NCI-H187 (cell line): Measurements from ENCODE around the gene GNG5.
A peak's percentile ranks its signal among the peaks of the same experiment; 100 is the strongest.
"Not testable (repeated sequence)": the region's sequence is repeated elsewhere in the genome, so short reads cannot be mapped to it uniquely, and the experiment has no call there.

Experiments used
- DNase-seq, 2 experiments: peaks; one replicate each; lab custom pipeline; 2025; lab: John Stamatoyannopoulos, UW

GNG5 gene

DNA sequence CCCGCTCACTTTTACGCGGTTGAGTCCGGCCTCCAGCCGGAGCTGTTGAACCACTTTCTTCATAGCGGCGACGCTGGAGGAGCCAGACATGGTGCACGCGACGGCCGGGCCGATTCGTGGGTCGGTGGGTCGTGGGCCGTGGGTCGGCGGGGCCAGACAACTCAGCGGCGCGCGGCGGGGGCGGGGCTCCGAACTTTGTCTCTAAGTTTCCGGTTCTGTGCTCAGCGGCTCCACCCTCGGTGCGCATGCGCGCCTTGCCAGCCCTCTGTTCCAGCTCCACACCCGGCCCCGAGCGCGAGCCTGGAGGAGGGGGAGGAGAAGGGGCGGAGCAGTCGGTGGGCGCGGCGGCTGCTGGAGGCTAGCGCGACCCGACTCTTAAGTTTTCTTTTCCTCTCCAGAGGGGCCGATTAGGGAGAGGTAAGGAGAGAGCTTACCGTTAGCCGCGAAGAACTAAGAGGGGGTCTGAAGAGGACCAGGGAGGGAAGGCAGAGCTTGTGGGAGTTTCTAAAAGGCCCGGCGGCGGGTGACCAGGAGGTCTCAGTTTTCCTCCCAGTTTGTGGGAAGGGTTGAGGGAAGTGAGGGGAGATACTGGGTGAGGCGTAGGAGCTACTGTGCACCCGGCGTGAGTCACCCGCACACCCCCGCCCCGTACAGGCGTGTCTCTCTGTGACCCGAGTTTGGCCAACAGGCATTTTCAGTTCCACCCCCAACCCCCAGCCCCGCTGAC lies at the start of gene GNG5, which contains the start of gene SPATA1:
TSS of gene GNG5 (minus strand) at position 580 of the 727 bp plus-strand sequence. CDS start at position 90, 490 bp downstream.
TSS of gene SPATA1 (plus strand) at position 385 of the 727 bp plus-strand sequence. CDS start 9,974 bp downstream, outside the sequence.
- peak; percentile 82 to 90 for DNase-seq

DNA sequence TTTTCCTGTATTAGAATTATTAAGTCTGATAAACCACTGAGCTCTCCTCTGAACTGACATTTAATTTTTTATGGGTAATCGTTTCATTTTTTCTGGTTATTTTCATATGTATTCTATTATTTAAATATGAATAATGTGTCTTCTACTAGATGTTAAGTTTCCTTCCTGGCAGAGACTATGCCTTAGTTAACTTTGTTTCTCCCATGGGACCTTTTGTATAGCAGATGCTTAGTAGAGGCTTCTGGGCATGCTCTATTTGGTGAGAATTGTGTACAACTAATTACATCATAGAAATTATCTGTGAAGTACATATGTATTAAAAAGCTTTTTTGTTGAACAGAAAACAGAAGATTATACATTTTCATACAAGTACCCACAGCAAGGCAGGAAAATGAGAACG lies 44.4 kb upstream of the GNG5 start:
- no peak for DNase-seq

DNA sequence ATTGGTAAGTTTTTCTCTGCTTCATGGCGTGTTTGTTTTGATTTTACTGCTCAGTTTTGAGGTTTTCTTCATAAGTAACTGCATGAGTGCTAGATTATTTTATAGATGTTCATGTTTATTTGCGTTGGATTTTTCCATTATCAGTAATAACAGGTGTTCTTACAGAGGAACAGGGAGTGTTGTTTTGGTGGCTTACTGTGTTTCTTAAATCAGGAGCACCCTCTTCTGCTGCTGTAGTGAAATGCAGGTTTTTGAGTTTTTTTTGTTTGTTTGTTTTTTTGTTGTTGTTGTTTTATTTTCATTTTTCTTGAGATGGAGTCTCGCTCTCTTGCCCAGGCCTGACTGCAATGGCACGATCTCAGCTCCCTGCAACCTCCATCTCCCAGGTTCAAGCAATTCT lies 35.3 kb upstream of the GNG5 start:
- no peak for DNase-seq

DNA sequence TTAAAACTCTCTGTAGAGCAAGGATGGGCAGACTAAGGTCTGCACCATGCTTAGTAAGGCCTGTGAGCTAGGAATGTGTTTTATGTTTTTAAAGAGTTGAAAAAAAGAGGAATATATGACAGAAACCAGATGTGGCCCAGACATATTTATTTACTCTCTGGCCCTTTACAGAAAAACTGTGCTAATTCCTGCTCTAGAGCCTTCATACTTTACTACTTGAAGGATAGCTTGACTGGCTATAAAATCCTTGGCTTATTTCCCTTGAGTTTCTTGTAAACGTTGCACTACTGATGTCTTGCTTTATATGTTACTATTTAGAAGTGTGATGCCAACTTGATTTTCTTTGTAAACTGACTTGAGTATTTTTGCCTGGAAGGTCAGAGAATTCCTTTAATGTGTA lies 34.4 kb upstream of the GNG5 start:
- no peak for DNase-seq

DNA sequence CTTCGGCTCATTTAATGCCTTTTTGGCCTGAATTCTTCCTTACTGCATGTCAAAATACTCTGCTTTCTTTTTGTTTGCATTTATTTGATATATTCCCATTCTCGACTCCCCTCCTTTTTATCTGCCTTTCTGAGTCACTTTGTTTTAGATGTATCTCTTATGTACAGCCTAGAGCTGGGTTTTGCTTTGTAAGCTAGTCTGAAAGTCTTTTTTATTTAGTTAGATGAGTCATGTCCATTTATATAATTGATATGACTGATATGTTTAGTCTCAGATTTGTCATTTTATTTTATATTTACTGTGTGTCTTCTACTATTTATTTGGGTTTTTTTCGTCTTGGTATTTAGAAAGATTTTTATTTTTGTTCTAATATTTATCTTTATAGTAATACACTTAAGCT lies 33.6 kb upstream of the GNG5 start:
- DNase-seq, result no peak

DNA sequence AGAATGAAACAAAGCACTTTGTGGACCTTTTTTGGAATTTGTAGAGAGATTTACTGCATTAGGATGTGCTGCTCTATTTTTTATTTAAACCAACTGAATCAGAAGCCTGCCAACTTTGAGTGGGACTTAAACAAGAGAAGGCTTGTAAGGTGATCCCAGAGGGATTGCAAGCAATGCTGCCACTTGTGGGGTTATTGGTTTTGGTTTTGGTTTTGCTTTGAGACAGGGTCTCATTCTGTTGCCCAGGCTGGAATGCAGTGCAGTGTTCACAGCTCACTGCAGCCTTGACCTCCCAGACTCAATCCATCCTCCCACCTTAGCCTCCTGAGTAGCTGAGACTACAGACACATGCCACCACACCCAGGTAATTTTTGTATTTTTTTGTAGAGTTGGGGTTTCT lies 32.2 kb upstream of the GNG5 start:
- DNase-seq, result no peak

DNA sequence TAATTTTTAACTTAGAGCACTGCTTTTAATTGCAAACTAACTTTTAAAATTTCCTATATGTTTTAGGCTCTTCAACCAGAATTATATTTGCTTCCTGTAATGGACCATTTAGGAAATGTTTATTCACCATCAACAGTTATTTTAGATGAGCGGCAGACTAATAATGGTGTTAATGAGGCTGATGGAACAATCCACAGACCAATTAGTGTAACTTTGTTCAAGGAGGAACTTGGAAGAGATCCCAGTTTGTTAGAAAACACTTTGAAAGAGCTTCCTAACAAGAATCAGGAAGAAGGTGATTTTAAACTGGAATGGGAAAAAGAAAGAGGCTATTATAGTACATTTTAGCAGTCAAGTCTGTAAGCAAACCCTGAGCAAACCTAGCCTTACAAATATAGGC lies 19.4 kb upstream of the GNG5 start:
- DNase-seq, result no peak

DNA sequence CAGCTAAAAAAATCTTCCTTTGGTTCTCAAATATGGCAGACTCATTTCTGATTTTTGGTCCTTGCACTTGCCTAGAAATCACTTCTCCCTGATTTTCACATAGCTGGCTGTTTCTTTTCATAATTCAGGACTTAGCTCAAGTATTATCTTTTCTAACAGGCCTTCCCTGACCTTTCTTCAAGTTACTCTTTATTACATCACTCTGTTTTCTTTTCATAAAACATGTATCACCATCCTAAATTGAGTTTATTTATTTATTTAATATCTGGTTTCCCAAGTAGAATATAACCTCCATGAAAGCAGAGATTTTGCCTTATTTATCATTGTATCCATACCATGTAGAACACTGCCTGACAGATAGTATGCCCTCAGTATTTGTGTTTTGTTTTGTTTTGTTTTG lies 18.2 kb upstream of the GNG5 start:
- no peak for DNase-seq

DNA sequence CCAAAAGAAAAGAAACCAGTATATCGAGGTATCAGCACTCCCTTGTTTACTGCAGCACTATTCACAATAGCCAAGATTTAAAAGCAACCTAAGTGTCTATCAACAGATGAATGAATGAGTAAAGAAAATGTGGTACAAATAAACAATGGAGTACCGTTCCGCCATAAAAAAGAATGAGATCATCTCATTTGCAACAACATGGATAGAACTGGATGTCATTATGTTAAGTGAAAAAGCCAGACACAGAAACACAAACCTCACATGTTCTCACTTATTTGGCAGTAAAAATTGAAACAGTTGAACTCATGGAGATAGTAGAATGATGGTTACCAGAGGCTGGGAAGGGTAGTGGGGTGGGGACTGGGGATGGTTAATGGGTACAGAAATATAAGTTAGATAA lies 4.3 kb upstream of the GNG5 start:
- no peak for DNase-seq

DNA sequence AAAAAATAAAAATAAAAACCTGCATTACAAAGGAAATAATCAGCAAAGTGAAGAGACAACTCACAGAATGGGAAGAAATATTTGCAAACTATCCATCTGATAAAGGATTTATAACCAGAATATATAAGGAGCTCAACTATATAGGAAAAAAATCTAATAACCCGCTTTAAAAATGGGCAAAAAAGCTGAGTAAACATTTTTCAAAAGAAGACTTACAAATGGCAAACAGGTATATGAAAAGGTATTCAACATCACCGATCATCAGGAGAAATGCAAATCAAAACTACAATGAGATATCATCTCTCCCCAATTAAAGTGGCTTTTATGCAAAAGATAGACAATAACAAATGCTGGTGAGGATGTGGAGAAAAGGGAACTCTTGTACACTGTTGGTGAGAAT lies 3.8 kb upstream of the GNG5 start:
- DNase-seq, result no peak

DNA sequence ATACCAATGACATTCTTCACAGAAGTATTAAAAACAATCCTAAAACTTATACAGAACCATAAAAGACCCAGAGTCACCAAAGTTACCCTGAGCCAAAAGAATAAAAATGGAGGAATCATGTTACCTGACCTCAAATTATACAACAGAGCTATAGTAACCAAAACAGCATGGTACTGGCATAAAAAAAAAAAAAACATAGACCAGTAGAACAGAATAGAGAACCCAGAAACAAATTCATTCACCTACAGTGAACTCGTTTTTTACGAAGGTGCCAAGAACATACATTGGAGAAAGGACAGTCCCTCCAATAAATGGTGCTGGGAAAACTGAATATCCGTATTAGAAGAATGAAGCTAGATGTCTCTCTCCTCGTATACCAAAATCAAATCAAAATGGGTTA lies 2.6 kb upstream of the GNG5 start:
- DNase-seq, result no peak

DNA sequence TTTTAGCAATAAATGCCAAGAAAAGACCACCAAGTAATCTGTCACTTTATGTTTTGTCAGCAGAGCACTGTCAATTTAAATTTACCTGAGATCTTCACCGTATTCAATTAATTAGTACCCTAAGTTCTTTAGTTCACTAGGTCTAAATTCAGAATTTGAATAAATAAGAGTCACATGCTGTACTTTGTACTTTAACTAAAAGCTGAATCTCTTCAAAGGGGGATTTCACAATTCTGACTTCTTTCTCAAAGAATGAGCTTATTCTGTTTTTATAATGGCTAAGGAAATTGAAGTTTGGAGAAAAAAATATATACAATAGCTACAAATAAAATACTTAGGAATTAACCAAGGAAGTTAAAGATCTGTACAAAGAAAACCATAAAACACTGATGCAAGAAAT lies 2.1 kb upstream of the GNG5 start:
- DNase-seq, result no peak

DNA sequence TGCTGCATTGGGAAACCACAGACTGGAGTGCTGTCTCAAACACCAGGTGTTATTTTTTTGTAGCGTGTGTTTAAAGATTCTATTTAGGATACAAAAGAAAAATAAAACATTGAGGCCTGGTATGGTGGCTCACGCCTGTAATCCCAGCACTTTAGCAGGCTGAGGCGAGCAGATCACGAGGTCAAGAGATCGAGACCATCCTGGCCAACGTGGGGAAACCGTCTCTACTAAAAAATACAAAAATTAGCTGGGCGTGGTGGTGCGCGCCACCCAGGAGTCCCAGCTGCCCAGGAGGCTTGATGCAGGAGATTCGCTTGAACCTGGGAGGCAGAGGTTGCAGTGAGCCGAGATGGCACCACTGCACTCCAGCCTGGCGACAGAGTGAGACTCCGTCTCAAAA lies 1.5 kb upstream of the GNG5 start:
- DNase-seq, result not testable (repeated sequence)

DNA sequence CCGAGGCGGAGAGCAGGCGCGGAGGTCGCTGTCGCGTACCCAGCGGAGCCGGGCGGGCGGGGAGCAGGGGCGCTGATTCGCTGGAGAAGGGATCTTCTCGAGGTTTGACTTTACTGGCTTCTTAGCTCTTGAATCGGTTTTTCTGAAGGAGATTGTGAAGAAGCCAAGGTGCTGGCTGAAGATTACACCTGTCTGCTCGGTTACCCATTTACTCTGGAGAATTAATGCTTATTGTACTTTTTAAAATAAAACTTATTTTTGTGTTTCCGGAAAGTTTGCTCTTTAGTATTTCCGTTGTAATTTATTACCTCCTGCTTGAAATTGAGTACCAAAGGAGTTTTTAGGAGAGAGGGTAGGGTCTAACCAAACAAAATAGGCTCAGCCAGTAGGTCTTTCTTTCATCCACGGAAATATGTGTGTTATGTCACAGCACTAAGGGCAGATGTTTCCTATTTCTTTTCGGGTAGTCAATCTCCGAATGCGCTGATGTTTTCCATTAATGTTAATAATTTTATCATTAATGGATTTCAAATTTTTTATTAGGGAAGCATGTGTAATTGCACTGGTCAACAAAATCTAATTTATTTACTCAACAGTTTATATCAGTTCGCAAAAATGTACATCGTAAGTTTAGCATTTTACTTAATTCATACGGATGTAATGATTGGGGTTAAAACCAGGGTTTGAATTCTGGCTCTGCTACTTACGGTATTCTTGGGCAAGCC lies 510 bp upstream of the GNG5 start:
- DNase-seq, result no peak

DNA sequence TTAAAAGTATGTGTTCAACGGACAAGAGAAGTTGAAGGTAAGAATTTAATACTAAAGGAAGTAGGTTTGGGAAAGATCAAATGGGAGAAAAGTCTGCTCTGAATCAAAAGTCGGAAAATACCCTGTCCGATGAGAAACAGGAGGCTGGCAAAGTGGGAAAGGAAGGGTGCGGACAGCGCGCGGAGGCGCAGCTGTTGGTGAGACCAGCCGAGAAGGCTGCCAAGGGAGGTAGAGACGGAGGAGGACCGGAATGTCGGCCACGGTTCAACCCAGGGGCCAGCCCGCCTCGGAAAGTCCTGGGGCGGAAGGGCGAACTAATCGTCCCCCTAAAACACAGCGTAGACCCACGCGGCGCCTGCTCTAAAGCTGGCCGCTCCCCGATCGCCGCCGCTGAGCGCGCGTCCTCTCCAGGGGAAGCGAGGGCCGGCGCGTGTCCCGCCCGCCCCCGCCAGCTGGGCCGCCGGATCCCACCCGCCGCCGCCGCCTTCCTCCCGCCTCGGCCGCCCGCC lies 834 bp downstream of the GNG5 start:
- no peak for DNase-seq

DNA sequence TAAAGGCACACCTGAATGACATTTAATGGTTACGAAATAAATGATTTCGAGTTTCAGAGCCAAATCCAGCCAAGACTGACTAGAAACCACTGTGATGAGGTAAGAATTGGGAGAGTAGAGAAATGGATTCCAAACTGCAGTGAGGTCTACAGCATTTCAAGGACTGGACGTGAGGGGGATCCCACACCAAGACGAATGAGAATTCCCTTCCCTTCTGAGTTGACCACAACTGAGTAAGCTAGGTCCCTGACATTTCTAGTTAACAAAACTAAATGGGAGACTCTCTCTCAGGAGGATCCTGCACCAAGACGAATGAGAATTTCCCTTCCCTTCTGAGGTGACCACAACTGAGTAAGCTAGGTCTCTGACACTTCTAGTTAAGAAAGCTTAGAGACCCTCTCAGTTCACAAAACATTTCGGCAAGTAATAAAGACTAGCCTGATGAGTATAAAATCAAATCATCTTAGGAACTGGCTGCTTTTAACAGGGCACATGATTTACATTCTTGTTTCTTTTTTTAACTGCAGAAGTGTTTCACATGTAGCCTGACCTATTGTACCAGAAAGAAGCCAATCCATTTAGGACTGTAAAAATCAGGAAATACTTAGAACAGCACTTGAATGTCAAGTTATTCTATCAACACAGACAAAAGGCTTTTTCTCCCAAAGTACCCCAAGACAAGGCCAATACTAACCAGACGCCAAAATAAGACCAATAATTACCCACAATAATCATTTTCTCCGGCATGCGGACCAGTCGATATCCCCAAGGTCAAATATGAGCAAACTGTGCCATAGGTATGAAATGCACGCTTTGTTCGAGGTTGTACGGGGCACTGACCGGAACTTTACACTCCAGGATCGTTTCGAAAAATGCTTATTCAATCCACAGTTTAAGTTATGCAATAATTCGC lies 1.5 kb downstream of the GNG5 start:
- DNase-seq, result no peak

DNA sequence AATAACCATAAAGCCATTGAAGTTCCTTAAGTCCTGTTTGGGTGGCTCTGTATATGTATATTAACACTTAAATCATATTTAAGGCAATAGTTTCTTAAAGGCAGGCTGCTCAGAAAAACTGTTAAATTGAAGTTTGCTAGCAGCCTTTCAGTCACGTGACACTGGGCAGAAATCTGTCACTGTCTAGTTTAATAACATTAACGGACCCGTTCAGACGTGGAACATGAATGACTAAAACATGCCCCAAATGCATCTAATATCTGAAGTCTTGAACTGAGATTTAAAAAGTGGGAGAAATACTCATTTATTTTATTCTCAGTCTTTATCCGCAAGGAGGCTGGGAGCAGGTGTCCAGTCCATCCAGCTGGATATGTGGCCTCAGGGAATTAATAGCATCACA lies 3.5 kb downstream of the GNG5 start:
- no peak for DNase-seq

DNA sequence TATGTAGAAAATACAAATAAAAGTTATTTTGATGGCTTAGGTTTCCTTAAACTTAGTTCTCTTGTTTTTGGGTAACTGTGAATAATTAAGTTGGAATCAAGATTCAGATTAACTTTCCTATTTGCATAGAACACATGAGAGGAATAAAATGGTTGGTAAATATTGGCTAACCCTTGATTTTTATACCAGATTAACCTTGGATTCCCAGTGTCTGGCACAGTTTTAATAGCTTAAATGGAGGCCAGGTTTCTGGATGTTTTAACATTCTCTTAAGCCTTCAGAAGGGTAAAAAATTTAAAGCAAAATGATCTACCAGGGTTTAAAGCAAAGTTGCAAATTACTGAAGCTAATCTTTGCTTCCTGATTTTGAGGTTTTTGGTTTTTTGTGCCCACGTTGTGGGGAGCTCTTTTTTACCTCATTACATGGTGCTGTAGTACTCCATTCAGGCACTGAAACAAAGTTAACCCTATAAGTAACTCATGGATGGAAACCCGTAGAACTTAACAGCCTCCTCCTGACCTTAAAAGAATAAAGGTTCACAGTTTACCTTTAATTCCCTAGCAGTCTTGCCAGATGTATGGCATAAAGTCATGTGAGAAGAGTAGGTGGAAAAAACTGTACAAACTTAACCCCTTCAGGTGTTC lies 8.6 kb downstream of the GNG5 start:
- no peak for DNase-seq

DNA sequence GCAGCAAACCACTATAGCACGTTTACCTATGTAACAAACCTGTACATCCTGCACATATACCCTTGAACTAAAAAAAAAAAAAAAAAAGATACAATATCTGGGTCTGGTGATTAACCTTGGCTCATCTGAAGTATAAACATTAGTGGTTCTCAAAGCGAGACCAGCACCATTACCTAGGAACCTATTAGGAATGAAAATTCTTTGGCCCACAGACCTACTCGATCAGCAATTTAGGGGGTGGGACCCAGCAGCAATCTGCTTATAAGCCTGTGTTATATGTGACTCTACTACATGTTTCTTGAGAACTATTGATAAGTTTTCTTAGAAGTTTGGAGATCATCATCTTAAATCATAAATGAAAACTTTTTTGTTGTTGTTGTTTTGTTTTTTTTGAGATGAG lies 9.9 kb downstream of the GNG5 start:
- DNase-seq, result no peak

DNA sequence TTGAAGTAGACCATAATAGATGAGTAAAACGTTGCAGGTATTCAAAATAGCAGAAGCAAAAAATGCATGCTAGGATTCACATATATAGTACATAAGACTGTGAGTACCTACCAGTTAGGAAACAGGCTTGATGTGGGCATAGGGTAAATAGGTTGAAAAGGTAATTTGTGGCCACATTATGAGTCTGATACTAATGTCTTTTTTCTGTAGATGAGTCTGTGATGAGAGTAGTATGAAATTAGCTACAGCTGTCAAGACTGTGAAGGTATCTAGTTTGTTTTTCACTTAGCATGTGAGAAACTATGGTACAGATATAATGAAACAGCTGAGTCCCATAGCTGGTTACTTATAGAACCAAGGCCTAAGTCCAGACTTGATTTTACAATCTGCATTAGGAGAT lies 12.6 kb downstream of the GNG5 start:
- no peak for DNase-seq

DNA sequence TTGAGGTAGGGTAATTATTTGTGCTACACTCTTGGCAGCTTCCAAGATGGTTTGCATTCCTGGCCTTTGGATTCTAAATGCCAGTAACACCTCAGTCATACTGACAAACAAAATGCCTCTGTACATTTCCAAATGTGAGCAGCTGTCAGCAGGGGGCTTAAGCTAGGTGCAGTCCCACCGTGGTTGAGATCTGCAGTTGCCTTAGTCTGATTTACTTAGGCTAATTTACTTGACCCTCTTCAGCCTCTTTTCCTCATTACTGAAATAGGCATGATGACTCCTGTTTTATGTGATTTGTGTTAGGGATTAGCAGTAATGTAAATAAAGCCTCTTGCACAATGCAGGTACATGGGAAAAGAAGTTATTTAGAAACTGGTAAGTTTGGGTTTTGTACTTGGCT lies 13.7 kb downstream of the GNG5 start:
- DNase-seq, result no peak

DNA sequence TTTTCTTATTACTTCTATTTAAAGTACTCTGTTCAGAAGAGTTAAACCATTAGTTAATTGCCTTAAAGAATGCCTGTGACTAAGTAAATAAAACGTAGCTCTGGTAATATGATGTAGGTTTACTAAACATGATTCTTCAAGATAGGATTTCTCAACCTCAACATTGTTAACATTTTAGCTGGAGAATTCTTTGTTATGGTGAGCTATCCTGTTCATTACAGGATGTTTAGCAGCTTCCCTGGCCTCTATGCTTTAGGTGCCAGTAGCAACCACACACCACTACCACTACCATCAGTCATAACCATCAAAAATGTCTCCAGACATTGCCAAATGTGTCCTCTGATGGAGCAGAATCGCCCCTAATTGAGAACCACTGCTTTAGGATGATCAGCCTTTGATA lies 16.6 kb downstream of the GNG5 start:
- no peak for DNase-seq
